ENCODE results near the gene JARID2. TPM values are rescaled to one million over a fixed set of nuclear protein-coding genes. Genes with fewer than 3 reads are reported as not detected.
A peak's percentile ranks its signal among the peaks of the same experiment; 100 is the strongest.

Gene JARID2
- total RNA-seq, 2 experiments from 2014 or later, result 19.0 to 19.5 TPM

DNA sequence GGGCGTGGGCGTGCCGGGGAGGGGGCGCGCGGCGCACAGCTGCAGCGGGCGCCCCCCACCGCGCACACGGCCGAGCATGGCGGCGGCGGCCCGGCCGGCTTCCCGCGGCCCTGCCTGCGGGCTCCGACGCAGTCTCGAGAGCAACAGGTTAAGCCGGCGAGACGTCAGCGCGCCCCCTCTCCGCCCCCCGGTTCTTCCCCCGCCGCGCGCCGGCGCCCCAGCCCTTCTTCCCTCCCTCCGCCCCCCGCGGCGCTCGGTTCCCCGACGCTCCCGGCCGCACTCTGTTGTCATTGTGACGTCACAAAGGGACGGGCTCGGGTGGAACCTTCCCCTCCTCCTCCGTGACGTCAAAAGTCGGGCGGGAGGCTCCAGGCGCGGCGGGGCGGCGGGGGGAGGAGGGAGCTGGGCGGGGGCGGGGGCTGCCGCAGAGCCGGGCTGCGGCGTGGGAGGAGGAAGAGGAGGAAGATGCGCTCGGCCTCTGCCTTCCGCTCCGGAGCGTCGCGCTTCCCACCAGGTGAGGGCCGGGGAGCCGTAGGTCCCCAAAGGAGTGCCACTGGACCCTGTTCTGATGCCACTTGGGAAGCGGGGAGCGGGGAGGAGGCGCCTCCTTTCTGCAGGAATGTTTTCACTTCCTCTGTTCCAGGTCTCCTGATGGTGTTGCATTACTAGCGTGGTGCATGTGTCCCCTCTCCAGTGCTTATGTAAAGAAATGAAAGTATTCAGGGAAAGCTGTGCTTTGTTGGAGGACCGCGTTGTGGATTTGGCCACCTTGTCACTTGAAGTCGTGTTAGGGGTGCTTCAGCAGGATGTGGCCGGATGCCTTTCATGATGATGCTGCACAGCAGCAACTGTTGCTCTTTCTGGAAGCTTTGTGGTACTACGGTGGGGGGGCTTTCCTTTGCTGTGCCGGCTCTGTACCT lies 2.8 kb downstream of the JARID2 start:
- TF ChIP-seq, protein P1, sequence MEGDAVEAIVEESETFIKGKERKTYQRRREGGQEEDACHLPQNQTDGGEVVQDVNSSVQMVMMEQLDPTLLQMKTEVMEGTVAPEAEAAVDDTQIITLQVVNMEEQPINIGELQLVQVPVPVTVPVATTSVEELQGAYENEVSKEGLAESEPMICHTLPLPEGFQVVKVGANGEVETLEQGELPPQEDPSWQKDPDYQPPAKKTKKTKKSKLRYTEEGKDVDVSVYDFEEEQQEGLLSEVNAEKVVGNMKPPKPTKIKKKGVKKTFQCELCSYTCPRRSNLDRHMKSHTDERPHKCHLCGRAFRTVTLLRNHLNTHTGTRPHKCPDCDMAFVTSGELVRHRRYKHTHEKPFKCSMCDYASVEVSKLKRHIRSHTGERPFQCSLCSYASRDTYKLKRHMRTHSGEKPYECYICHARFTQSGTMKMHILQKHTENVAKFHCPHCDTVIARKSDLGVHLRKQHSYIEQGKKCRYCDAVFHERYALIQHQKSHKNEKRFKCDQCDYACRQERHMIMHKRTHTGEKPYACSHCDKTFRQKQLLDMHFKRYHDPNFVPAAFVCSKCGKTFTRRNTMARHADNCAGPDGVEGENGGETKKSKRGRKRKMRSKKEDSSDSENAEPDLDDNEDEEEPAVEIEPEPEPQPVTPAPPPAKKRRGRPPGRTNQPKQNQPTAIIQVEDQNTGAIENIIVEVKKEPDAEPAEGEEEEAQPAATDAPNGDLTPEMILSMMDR (conservative IDR thresholded peaks at IDR 0.05; ENCODE audit: low read length), result no peak
- no peak for TF ChIP-seq EZH2phosphoT487 (IDR thresholded peaks at IDR 0.05; ENCODE audit: borderline replicate concordance, low read depth, low read length)
- Histone ChIP-seq H3K4me3 (ENCODE audit: low read depth, low read length, poor library complexity, severe bottlenecking) (peak overlapping the region; percentile 79), H3K9me2 (ENCODE audit: insufficient read depth, low read length) (no peaks in the 10 kb centered on the region), H2AFZ (ENCODE audit: low read length) (peak overlapping the region; percentile 49; the same call in 1 of the 2 replicates), H3K9me3 (ENCODE audit: low read length) (no peaks in the 10 kb centered on the region), H3K4me2 (ENCODE audit: low read length) (peak overlapping the region; percentile 84), H3K79me2 (ENCODE audit: insufficient read depth, low read depth, low read length) (peaks cover 63% of the 10 kb centered on the region; the same call in 1 of the 2 replicates), H4K20me1 (ENCODE audit: insufficient read depth, low read length) (peaks cover 34% of the 10 kb centered on the region; the same call in 1 of the 2 replicates), H3K36me3 (ENCODE audit: insufficient read depth, low read length) (no peaks in the 10 kb centered on the region), H3K4me1 (ENCODE audit: insufficient read depth, low read length, poor library complexity, severe bottlenecking) (peaks cover 57% of the 10 kb centered on the region), H3K27ac (ENCODE audit: low read depth, low read length, poor library complexity, severe bottlenecking) (peak overlapping the region; percentile 69)
- intact Hi-C loops (cut with micrococcal nuclease; ENCODE audit: unreplicated experiment), result loop anchor here (5.0 kb wide), 5 partner anchors 409 to 1121 kb away; no protein-coding TSS in a partner anchor
- TSS peak; percentile 66 for BruUV-seq (replicated peaks)
- DNase-seq (ENCODE audit: low spot score), result peak; percentile 94
- CTCF ChIA-PET (ENCODE audit: unreplicated experiment), result interaction anchor here (1.0 kb wide), 1 partner anchor 71 kb away, joined by 4 read pairs; no protein-coding TSS in a partner anchor
- POLR2A ChIA-PET, result interaction anchor here (0.6 to 1.2 kb wide), 3 partner anchors 18 to 79 kb away, joined by 3 to 6 read pairs (median 3); no protein-coding TSS in a partner anchor

DNA sequence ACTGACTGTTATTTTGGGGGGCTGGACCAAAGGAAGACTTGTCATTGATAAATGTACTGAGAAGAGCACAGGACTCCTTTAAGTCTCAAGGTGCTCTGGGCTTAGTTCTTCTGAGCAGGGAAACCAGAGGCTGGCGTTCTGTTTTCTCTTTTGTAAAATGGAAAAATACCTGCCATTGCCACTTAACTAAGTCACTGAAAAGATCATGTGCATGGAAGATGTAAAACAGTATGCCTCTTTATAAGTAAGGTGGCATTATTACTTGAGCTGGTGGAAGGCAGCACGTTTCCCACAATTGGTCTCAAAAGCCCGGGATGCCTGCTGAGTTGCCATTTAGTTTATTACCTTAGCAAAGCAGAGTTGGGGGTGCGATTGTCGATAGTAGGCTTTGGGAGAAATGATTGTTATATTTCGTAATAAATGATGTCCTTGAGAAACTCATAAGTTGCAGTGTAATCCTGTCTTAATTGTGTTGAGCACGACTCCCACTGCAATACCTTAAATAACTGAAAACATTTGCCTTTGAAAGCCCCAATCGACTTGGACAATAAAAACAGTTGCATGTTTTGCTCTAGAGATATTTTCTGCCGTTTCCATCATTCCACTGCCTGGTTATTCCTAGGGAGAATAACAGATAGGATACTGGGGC lies 3.6 kb downstream of the JARID2 start:
- Histone ChIP-seq H3K9me2 (ENCODE audit: insufficient read depth, low read length) (no peaks in the 10 kb centered on the region), H4K20me1 (ENCODE audit: insufficient read depth, low read length) (peaks cover 36% of the 10 kb centered on the region; the same call in 1 of the 2 replicates), H3K9me3 (ENCODE audit: low read length) (no peaks in the 10 kb centered on the region), H2AFZ (ENCODE audit: low read length) (peak overlapping the region; percentile 49; the same call in 1 of the 2 replicates), H3K27ac (ENCODE audit: low read depth, low read length, poor library complexity, severe bottlenecking) (peak overlapping the region; percentile 69), H3K4me1 (ENCODE audit: insufficient read depth, low read length, poor library complexity, severe bottlenecking) (peaks cover 58% of the 10 kb centered on the region), H3K36me3 (ENCODE audit: insufficient read depth, low read length) (no peaks in the 10 kb centered on the region), H3K4me2 (ENCODE audit: low read length) (peak overlapping the region; percentile 84), H3K4me3 (ENCODE audit: low read depth, low read length, poor library complexity, severe bottlenecking) (peak overlapping the region; percentile 79), H3K79me2 (ENCODE audit: insufficient read depth, low read depth, low read length) (peaks cover 65% of the 10 kb centered on the region; the same call in 1 of the 2 replicates)
- no peak for DNase-seq (ENCODE audit: low spot score)
- BruUV-seq (replicated peaks), result no TSS peak
- CTCF ChIA-PET (ENCODE audit: unreplicated experiment), result interaction anchor here (1.0 kb wide), 1 partner anchor 70 kb away, joined by 4 read pairs; no protein-coding TSS in a partner anchor
- TF ChIP-seq, protein P1 (conservative IDR thresholded peaks at IDR 0.05; ENCODE audit: low read length), result no peak
- intact Hi-C loops (cut with micrococcal nuclease; ENCODE audit: unreplicated experiment), result loop anchor here (5.0 kb wide), 5 partner anchors 408 to 1122 kb away; no protein-coding TSS in a partner anchor
- POLR2A ChIA-PET, result interaction anchor here (0.6 to 1.2 kb wide), 2 partner anchors 17 to 23 kb away, joined by 3 to 6 read pairs; no protein-coding TSS in a partner anchor
